ENCODE measurements around the gene C2orf92. TPM values are rescaled to one million over a fixed set of nuclear protein-coding genes. Genes with fewer than 3 reads are reported as not detected.
"Not testable (repeated sequence)": the region's sequence is repeated elsewhere in the genome, so short reads cannot be mapped to it uniquely, and the experiment has no call there.

The C2orf92 gene
- 15.1 TPM for total RNA-seq (ENCODE audit: unreplicated experiment)
- long read RNA-seq = 0 reads

DNA sequence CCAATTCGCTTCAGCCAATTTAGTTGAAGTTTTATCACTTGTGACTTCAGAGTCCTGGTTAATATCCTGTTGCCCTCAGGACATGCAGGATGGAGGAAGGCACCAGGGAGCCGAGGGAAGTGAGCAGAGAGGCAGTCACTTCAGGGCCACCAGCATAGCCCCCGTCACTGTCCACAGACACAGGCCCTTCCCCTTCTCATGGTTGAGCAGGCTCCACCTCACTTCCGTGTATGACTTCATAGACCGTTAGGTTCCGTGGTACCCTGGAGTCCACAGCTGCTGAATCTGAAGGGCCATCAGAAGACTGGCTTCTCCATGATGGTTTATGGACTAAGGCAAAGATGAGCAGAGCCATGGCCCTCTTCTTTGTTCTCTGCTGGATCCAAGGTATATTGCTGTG is at the start of gene C2orf92:
Gene C2orf92 (plus strand): TSS at position 266 of the 400 bp plus-strand sequence. CDS start 76 bp downstream, at position 342.
- Mint-ChIP-seq H3K36me3 (ENCODE audit: low read depth, unreplicated experiment) (peaks cover 4% of the 10 kb centered on the region), H3K27me3 (ENCODE audit: unreplicated experiment) (no peaks in the 10 kb centered on the region), H3K27ac (ENCODE audit: unreplicated experiment) (no peak within 1 kb of the TSS), H3K4me1 (ENCODE audit: unreplicated experiment) (peaks cover 2% of the 10 kb centered on the region), H3K9me3 (ENCODE audit: unreplicated experiment) (no peaks in the 10 kb centered on the region), H3K4me3 (ENCODE audit: unreplicated experiment) (no peak within 1 kb of the TSS)
- TF ChIP-seq, protein P1, sequence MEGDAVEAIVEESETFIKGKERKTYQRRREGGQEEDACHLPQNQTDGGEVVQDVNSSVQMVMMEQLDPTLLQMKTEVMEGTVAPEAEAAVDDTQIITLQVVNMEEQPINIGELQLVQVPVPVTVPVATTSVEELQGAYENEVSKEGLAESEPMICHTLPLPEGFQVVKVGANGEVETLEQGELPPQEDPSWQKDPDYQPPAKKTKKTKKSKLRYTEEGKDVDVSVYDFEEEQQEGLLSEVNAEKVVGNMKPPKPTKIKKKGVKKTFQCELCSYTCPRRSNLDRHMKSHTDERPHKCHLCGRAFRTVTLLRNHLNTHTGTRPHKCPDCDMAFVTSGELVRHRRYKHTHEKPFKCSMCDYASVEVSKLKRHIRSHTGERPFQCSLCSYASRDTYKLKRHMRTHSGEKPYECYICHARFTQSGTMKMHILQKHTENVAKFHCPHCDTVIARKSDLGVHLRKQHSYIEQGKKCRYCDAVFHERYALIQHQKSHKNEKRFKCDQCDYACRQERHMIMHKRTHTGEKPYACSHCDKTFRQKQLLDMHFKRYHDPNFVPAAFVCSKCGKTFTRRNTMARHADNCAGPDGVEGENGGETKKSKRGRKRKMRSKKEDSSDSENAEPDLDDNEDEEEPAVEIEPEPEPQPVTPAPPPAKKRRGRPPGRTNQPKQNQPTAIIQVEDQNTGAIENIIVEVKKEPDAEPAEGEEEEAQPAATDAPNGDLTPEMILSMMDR (IDR thresholded peaks at IDR 0.05; ENCODE audit: unreplicated experiment) = no peak
- DNase-seq (ENCODE audit: low spot score) = no peak

DNA sequence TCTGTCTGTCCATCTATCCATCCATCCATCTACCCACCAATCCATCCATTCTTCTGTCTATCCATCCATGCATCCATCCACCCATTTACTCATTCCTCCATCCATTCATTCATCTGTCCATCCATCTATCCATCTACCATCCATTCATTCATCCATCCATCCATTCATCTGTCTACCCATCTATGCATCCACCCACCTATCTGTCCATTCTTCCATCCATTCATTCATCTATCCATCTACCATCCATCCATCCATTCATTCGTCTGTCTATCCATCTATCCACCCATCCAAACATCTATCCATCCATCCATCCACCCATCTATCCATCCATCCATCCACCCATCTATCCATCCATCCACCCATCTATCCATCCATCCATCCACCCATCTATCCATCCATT is 49.0 kb upstream of the C2orf92 start:
- not testable (repeated sequence) for H3K27me3 Mint-ChIP-seq (ENCODE audit: unreplicated experiment); DNase-seq (ENCODE audit: low spot score); H3K36me3 Mint-ChIP-seq (ENCODE audit: low read depth, unreplicated experiment); H3K4me3 Mint-ChIP-seq (ENCODE audit: unreplicated experiment); H3K4me1 Mint-ChIP-seq (ENCODE audit: unreplicated experiment); H3K9me3 Mint-ChIP-seq (ENCODE audit: unreplicated experiment)
- H3K27ac Mint-ChIP-seq (ENCODE audit: unreplicated experiment) = peak overlapping the region; percentile 62

DNA sequence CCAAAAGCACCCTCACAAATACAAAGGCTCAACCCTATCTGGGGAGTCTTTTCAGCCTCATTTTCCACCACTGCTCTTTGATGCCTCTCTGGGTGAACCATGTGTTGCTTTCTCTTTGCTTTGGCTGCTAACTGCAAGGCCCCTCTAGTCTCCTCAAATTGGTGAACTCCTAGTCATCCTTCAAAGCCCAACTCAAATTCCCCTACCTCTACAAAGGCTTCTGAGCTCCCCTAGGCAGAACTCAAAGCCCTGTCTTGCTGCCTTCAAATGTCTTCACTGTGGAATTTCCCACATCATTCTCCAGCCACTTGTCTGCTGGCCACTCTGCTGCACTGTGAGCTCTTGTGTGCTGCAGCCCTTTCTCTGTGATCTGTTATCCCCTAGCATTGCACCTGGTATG is 46.5 kb upstream of the C2orf92 start:
- not testable (repeated sequence) for DNase-seq (ENCODE audit: low spot score); H3K4me1 Mint-ChIP-seq (ENCODE audit: unreplicated experiment); H3K27ac Mint-ChIP-seq (ENCODE audit: unreplicated experiment); H3K27me3 Mint-ChIP-seq (ENCODE audit: unreplicated experiment); H3K36me3 Mint-ChIP-seq (ENCODE audit: low read depth, unreplicated experiment); H3K9me3 Mint-ChIP-seq (ENCODE audit: unreplicated experiment); H3K4me3 Mint-ChIP-seq (ENCODE audit: unreplicated experiment)

DNA sequence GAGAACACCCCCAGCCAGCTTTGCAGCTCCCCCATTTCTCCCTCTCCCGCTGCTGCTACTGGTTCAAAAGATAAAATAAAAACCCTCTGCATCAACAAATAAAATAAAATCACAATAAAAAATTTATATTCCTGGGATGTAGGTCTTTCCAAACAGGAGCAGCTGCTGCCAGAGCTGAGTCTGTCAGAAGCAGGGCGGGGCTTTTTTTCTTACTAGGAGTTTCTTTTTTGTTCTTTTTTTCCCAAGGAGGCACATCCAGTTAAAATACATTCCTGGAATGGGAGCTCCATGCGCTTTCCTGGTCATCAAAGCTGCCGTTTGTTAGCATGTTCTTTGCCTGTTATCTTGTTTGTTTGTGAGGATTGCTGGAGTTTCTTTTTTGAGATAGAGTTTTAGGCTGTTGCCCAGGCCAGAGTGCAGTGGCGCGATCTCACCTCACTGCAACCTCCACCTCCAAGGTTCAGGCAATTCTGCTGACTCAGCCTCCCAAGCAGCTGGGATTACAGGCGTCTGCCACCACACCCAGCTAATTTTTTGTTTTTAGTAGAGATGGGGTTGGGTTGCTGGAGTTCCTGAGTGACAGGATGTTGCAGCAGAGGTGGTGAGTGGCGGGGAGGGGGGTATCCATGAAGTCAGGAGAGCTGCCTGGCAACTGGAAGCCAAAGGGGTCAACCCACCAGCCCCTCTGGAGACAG is 44.0 kb upstream of the C2orf92 start:
- not testable (repeated sequence) for H3K4me3 Mint-ChIP-seq (ENCODE audit: unreplicated experiment); H3K27ac Mint-ChIP-seq (ENCODE audit: unreplicated experiment); H3K9me3 Mint-ChIP-seq (ENCODE audit: unreplicated experiment); DNase-seq (ENCODE audit: low spot score); H3K4me1 Mint-ChIP-seq (ENCODE audit: unreplicated experiment); H3K36me3 Mint-ChIP-seq (ENCODE audit: low read depth, unreplicated experiment); H3K27me3 Mint-ChIP-seq (ENCODE audit: unreplicated experiment)

DNA sequence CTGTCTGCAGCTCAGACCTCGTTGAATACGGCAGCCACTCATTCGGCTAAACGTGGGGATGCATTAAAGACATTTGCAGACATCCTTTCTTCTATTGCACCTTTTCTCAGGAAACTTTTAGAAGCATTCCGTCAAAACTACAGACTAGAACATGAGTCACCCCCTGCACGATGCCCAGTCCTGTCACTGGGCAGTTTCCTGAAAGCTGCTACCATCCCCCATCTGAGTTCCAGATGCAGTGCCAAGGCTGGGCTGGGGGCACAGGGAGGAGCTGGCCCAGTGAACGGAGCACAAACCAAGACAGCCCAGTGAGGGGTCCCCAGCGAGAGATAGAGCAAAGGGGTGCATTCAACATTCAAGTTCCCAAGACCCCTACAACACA is 43.5 kb upstream of the C2orf92 start:
- H3K27ac Mint-ChIP-seq (ENCODE audit: unreplicated experiment); H3K4me1 Mint-ChIP-seq (ENCODE audit: unreplicated experiment); H3K4me3 Mint-ChIP-seq (ENCODE audit: unreplicated experiment); H3K27me3 Mint-ChIP-seq (ENCODE audit: unreplicated experiment); DNase-seq (ENCODE audit: low spot score); H3K9me3 Mint-ChIP-seq (ENCODE audit: unreplicated experiment); H3K36me3 Mint-ChIP-seq (ENCODE audit: low read depth, unreplicated experiment): not testable (repeated sequence)

DNA sequence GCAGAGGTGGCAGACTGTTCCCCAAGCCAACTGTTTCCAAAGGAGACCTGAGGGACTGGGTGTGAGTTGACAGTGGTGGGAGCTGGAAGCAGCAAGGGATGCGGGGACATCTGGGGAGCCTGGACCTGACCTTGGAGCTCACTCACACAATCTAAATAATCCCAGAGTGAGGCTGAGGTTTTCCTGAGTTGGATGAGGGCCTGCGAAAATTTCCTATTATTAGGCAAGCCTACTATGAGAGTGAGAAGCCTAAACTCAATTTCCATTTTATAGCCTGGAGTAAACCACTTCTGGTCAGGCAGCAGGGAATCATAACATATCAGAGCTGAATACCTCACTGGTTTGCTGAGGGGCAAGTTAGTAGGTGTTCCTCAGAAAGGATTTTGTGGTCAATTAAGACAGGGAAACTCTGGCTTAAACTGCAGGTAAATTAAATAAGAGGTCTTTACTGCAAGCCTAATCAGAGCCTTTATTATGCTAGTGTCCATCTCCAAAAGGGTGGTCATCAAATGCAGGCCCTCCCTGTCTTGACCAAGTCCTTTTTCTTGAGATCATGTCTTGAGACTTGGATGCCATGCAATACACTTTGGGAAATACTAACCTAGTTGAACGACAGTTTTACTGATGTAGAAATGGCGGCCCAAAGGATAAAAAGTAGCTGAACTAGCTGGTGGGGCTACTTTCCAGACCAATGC is 25.3 kb upstream of the C2orf92 start:
- H3K27ac Mint-ChIP-seq (ENCODE audit: unreplicated experiment) = peak overlapping the region; percentile 77
- no peaks in the 10 kb centered on the region for H3K27me3 Mint-ChIP-seq (ENCODE audit: unreplicated experiment)
- no peak for DNase-seq (ENCODE audit: low spot score)
- TF ChIP-seq, protein P1 (IDR thresholded peaks at IDR 0.05; ENCODE audit: unreplicated experiment) = no peak
- peaks cover 15% of the 10 kb centered on the region for H3K36me3 Mint-ChIP-seq (ENCODE audit: low read depth, unreplicated experiment)
- H3K4me1 Mint-ChIP-seq (ENCODE audit: unreplicated experiment) = peaks cover 14% of the 10 kb centered on the region
- no peaks in the 10 kb centered on the region for H3K9me3 Mint-ChIP-seq (ENCODE audit: unreplicated experiment)
- H3K4me3 Mint-ChIP-seq (ENCODE audit: unreplicated experiment) = peak overlapping the region; percentile 62

DNA sequence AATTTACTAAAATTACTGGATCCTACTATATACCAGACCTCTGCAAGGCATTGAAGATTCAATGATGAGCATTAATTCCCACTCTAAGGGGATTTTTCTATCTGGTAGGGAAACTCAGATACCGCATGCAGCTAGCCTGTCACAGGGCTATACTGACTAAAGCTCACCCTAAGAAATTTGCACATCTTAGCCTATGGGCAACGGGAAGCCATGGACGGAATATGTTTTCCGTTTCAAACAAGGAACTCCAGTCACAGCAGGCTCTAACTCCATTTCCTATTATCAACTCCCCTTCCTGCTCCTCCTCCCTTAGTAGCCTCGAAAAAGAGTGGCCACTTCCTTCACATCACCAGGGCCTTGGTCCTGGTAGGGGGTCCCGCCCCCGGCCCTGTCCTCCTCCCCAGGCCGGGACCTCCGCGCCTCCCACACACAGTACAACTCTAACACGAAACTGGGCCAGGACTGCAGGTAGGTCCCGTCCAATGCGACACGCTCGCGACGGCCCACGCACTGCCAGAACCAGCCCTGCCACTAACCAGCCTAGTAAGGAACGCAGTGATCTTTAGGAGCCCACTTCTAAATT is 24.3 kb upstream of the C2orf92 start:
- Mint-ChIP-seq H3K4me1 (ENCODE audit: unreplicated experiment) (peaks cover 14% of the 10 kb centered on the region), H3K4me3 (ENCODE audit: unreplicated experiment) (peak overlapping the region; percentile 94), H3K27me3 (ENCODE audit: unreplicated experiment) (no peaks in the 10 kb centered on the region), H3K9me3 (ENCODE audit: unreplicated experiment) (no peaks in the 10 kb centered on the region), H3K27ac (ENCODE audit: unreplicated experiment) (peak overlapping the region; percentile 99), H3K36me3 (ENCODE audit: low read depth, unreplicated experiment) (peaks cover 15% of the 10 kb centered on the region)
- peak; percentile 33 for DNase-seq (ENCODE audit: low spot score)
- TF ChIP-seq, protein P1 (IDR thresholded peaks at IDR 0.05; ENCODE audit: unreplicated experiment) = no peak
